ENCODE data around the gene GSTM1. TPM values are rescaled to one million over a fixed set of nuclear protein-coding genes. Genes with fewer than 3 reads are reported as not detected.
A peak's percentile ranks its signal among the peaks of the same experiment; 100 is the strongest.

The GSTM1 gene
- polyA plus RNA-seq (2013), result 3.6 and 3.8 TPM in 2 replicates

- peaks cover 5 to 6% of the 10 kb centered on the region in 2 experiments for H3K4me1 ChIP-seq (ENCODE audit: control insufficient read depth in 1 of 2, insufficient read depth in 2 of 2, low read length in 2 of 2)
These were observed at the start of gene GSTM1 for GRCh38 chr1:109687641-109688499. Gene GSTM1, plus strand, starts transcription at chr1:109687817. Its CDS starts 57 bp downstream, at chr1:109687874.

GRCh38 chr1:109639063-109639840 lies 48.4 kb upstream of the GSTM1 start:
- Histone ChIP-seq H2BK120ac (ENCODE audit: insufficient read depth, low read length, poor library complexity) (no peak overlapping the region), H3K18ac (ENCODE audit: low read length) (no peak overlapping the region), H3K79me1 (ENCODE audit: low read length) (peaks cover 3% of the 10 kb centered on the region), H2AFZ (ENCODE audit: insufficient read depth, low read length, poor library complexity) (no peak overlapping the region), H4K8ac (ENCODE audit: low read depth, low read length) (no peak overlapping the region), H3K4me2 (ENCODE audit: low read length) (no peak overlapping the region), H3K9me3 (ENCODE audit: insufficient read depth, low read depth, low read length) (no peaks in the 10 kb centered on the region), H2AK5ac (ENCODE audit: low read length) (no peak overlapping the region), H3K27me3 (ENCODE audit: insufficient read depth, low read length) (no peaks in the 10 kb centered on the region), H2BK5ac (ENCODE audit: low read depth, low read length, poor library complexity) (no peak overlapping the region), H3K79me2 (ENCODE audit: control insufficient read depth, insufficient read depth, low read length, poor library complexity) (no peaks in the 10 kb centered on the region), H4K91ac (ENCODE audit: low read depth, low read length) (no peak overlapping the region), H3K4me1 (ENCODE audit: control insufficient read depth in 1 of 2, insufficient read depth in 2 of 2, low read length in 2 of 2) (peaks cover 6 to 14% of the 10 kb centered on the region in 2 experiments), H4K12ac (ENCODE audit: low read depth, low read length) (no peak overlapping the region), H3K36me3 (ENCODE audit: control insufficient read depth in 1 of 2, insufficient read depth in 2 of 2, low read length in 2 of 2) (no peaks in the 10 kb centered on the region), H3K23ac (ENCODE audit: low read length) (no peak overlapping the region), H3K27ac (ENCODE audit: low read depth, low read length) (no peak overlapping the region), H3K9ac (ENCODE audit: low read length) (no peak overlapping the region), H3K4me3 (ENCODE audit: low read depth, low read length) (no peak overlapping the region), H3K4ac (ENCODE audit: low read depth, low read length) (no peak overlapping the region), H3K14ac (ENCODE audit: low read length) (no peak overlapping the region), H2BK12ac (ENCODE audit: low read length) (no peak overlapping the region)
- DNase-seq, result no peak
- no CpG with 5 or more reads among the region's 9 CpGs for WGBS (ENCODE audit: extremely low coverage, insufficient coverage, insufficient read length)

More at GRCh38 chr1:109687641-109688499, at the start of gene GSTM1:
- Histone ChIP-seq H3K14ac (ENCODE audit: low read length) (peak within 1 kb of the TSS; percentile 50), H3K79me2 (ENCODE audit: control insufficient read depth, insufficient read depth, low read length, poor library complexity) (no peaks in the 10 kb centered on the region), H3K79me1 (ENCODE audit: low read length) (peaks cover 1% of the 10 kb centered on the region), H2BK5ac (ENCODE audit: low read depth, low read length, poor library complexity) (no peak within 1 kb of the TSS), H3K27me3 (ENCODE audit: insufficient read depth, low read length) (no peaks in the 10 kb centered on the region), H4K91ac (ENCODE audit: low read depth, low read length) (no peak within 1 kb of the TSS), H3K9me3 (ENCODE audit: insufficient read depth, low read depth, low read length) (no peaks in the 10 kb centered on the region), H3K36me3 (ENCODE audit: control insufficient read depth in 1 of 2, insufficient read depth in 2 of 2, low read length in 2 of 2) (no peaks in the 10 kb centered on the region), H2AK5ac (ENCODE audit: low read length) (no peak within 1 kb of the TSS), H2BK12ac (ENCODE audit: low read length) (no peak within 1 kb of the TSS), H3K23ac (ENCODE audit: low read length) (no peak within 1 kb of the TSS), H3K9ac (ENCODE audit: low read length) (no peak within 1 kb of the TSS), H3K4me3 (ENCODE audit: low read depth, low read length) (peak within 1 kb of the TSS; percentile 51), H2BK120ac (ENCODE audit: insufficient read depth, low read length, poor library complexity) (no peak within 1 kb of the TSS), H3K4ac (ENCODE audit: low read depth, low read length) (no peak within 1 kb of the TSS), H3K27ac (ENCODE audit: low read depth, low read length) (no peak within 1 kb of the TSS), H4K8ac (ENCODE audit: low read depth, low read length) (peak within 1 kb of the TSS; percentile 61), H3K4me2 (ENCODE audit: low read length) (peak within 1 kb of the TSS; percentile 35), H2AFZ (ENCODE audit: insufficient read depth, low read length, poor library complexity) (peak within 1 kb of the TSS; percentile 38), H4K12ac (ENCODE audit: low read depth, low read length) (peak within 1 kb of the TSS; percentile 5), H3K18ac (ENCODE audit: low read length) (no peak within 1 kb of the TSS)
- no CpG with 5 or more reads among the region's 46 CpGs for WGBS (ENCODE audit: extremely low coverage, insufficient coverage, insufficient read length)
- DNase-seq, result peak; percentile 46 to 48

GRCh38 chr1:109639841-109640184 lies 47.8 kb upstream of the GSTM1 start:
- no peak overlapping the region for H3K4me3 ChIP-seq (ENCODE audit: low read depth, low read length)
- no peaks in the 10 kb centered on the region for H3K36me3 ChIP-seq (ENCODE audit: control insufficient read depth in 1 of 2, insufficient read depth in 2 of 2, low read length in 2 of 2)
- no CpG with 5 or more reads among the region's 6 CpGs for WGBS (ENCODE audit: extremely low coverage, insufficient coverage, insufficient read length)
- no peak overlapping the region for H2BK120ac ChIP-seq (ENCODE audit: insufficient read depth, low read length, poor library complexity)
- H4K8ac ChIP-seq (ENCODE audit: low read depth, low read length), result no peak overlapping the region
- H3K27me3 ChIP-seq (ENCODE audit: insufficient read depth, low read length), result no peaks in the 10 kb centered on the region
- peaks cover 3% of the 10 kb centered on the region for H3K79me1 ChIP-seq (ENCODE audit: low read length)
- H3K14ac ChIP-seq (ENCODE audit: low read length), result no peak overlapping the region
- H3K23ac ChIP-seq (ENCODE audit: low read length), result no peak overlapping the region
- no peak overlapping the region for H2BK12ac ChIP-seq (ENCODE audit: low read length)
- H3K18ac ChIP-seq (ENCODE audit: low read length), result no peak overlapping the region
- no peak overlapping the region for H2BK5ac ChIP-seq (ENCODE audit: low read depth, low read length, poor library complexity)
- H2AFZ ChIP-seq (ENCODE audit: insufficient read depth, low read length, poor library complexity), result no peak overlapping the region
- H4K12ac ChIP-seq (ENCODE audit: low read depth, low read length), result no peak overlapping the region
- no peak overlapping the region for H3K9ac ChIP-seq (ENCODE audit: low read length)
- H3K4me2 ChIP-seq (ENCODE audit: low read length), result no peak overlapping the region
- H3K27ac ChIP-seq (ENCODE audit: low read depth, low read length), result no peak overlapping the region
- no peak overlapping the region for H2AK5ac ChIP-seq (ENCODE audit: low read length)
- peaks cover 6 to 16% of the 10 kb centered on the region in 2 experiments for H3K4me1 ChIP-seq (ENCODE audit: control insufficient read depth in 1 of 2, insufficient read depth in 2 of 2, low read length in 2 of 2)
- no peak overlapping the region for H3K4ac ChIP-seq (ENCODE audit: low read depth, low read length)
- no peak overlapping the region for H4K91ac ChIP-seq (ENCODE audit: low read depth, low read length)
- no peaks in the 10 kb centered on the region for H3K79me2 ChIP-seq (ENCODE audit: control insufficient read depth, insufficient read depth, low read length, poor library complexity)
- DNase-seq, result no peak
- H3K9me3 ChIP-seq (ENCODE audit: insufficient read depth, low read depth, low read length), result no peaks in the 10 kb centered on the region

GRCh38 chr1:109640285-109640865 lies 47.2 kb upstream of the GSTM1 start:
- no peaks in the 10 kb centered on the region for H3K36me3 ChIP-seq (ENCODE audit: control insufficient read depth in 1 of 2, insufficient read depth in 2 of 2, low read length in 2 of 2)
- no peak overlapping the region for H2BK120ac ChIP-seq (ENCODE audit: insufficient read depth, low read length, poor library complexity)
- H4K8ac ChIP-seq (ENCODE audit: low read depth, low read length), result no peak overlapping the region
- no CpG with 5 or more reads among the region's 5 CpGs for WGBS (ENCODE audit: extremely low coverage, insufficient coverage, insufficient read length)
- peak; percentile 60 to 89 for DNase-seq
- peaks cover 3% of the 10 kb centered on the region for H3K79me1 ChIP-seq (ENCODE audit: low read length)
- H3K4me3 ChIP-seq (ENCODE audit: low read depth, low read length), result no peak overlapping the region
- no peak overlapping the region for H3K27ac ChIP-seq (ENCODE audit: low read depth, low read length)
- H4K91ac ChIP-seq (ENCODE audit: low read depth, low read length), result no peak overlapping the region
- no peak overlapping the region for H3K9ac ChIP-seq (ENCODE audit: low read length)
- no peak overlapping the region for H3K14ac ChIP-seq (ENCODE audit: low read length)
- H2AK5ac ChIP-seq (ENCODE audit: low read length), result no peak overlapping the region
- H4K12ac ChIP-seq (ENCODE audit: low read depth, low read length), result no peak overlapping the region
- H3K23ac ChIP-seq (ENCODE audit: low read length), result no peak overlapping the region
- H3K4me2 ChIP-seq (ENCODE audit: low read length), result no peak overlapping the region
- H2BK5ac ChIP-seq (ENCODE audit: low read depth, low read length, poor library complexity), result no peak overlapping the region
- peaks cover 6 to 17% of the 10 kb centered on the region in 2 experiments for H3K4me1 ChIP-seq (ENCODE audit: control insufficient read depth in 1 of 2, insufficient read depth in 2 of 2, low read length in 2 of 2)
- H3K27me3 ChIP-seq (ENCODE audit: insufficient read depth, low read length), result no peaks in the 10 kb centered on the region
- H2BK12ac ChIP-seq (ENCODE audit: low read length), result no peak overlapping the region
- H2AFZ ChIP-seq (ENCODE audit: insufficient read depth, low read length, poor library complexity), result no peak overlapping the region
- no peak overlapping the region for H3K4ac ChIP-seq (ENCODE audit: low read depth, low read length)
- no peaks in the 10 kb centered on the region for H3K79me2 ChIP-seq (ENCODE audit: control insufficient read depth, insufficient read depth, low read length, poor library complexity)
- H3K18ac ChIP-seq (ENCODE audit: low read length), result no peak overlapping the region
- no peaks in the 10 kb centered on the region for H3K9me3 ChIP-seq (ENCODE audit: insufficient read depth, low read depth, low read length)

All from trophoblast cell (in vitro differentiated cells and primary cell).